Activated T-cell treated with anti-CD3 and anti-CD28 coated beads for 1 hour (primary cell): Measurements from ENCODE around the gene TMEM100.

Source experiments
- DNase-seq: peaks from one replicate; pipeline ENCODE4 v3.0.0-alpha.2; 2020; ENCODE audit warnings: low read depth

The TMEM100 gene

DNA sequence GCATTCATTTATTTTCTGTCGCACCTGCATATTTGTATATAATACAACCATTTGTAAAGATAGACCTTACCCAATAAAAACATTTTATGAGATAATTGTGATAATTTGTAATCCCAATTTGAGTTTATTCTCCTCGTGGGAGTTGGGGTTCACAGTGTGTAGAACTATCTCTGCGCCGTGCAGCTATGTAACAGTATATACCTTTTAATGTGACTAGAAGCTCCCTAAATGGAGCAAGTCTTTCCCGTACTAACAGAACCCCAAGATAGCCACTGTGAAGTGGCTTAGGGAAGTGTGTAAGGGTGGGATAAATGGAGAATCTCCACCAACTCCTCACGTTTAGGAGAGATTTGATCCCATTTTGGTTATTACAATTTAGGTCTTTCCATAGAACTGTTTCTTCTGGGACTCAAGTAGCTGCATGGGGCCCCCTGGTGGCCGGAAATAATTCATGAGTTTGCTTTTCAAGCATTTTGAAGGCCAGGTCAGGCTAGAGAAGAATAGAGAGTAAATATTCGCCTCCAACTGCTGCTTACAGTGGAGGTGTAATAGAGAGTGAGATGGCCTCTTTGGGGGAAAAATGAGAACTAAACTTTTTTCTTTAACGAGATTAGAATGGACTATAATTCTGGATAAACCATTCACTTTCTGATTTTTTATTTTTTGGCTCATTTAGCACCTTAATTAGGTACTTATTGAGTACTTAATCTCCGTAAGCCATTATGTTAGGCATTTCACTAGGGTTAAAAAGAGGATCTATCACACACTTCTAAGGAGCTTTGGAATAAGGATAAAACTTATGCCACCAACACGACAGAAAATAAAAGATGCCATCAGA lies 4.5 kb downstream of the TMEM100 start:
- peak; percentile 57 for DNase-seq

DNA sequence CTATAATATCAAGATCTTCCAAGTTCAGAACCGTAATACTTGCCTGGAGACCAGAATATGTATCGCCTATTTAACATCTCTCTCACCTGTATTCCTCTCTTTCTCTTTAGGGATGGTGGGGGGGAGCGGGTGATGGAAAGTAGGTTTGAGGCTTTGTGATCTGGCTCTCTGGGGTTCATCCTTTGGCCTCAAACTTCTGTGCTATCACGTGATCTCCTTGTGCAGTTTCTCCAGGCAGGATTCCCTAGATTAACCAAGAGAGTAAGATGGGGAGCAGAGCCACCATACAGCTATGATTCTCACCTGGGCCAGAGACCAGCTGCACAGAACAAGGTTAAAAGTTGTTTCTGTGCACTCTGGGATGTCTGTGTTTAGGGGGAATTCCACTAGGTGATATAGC lies 5.2 kb downstream of the TMEM100 start:
- DNase-seq, result no peak

DNA sequence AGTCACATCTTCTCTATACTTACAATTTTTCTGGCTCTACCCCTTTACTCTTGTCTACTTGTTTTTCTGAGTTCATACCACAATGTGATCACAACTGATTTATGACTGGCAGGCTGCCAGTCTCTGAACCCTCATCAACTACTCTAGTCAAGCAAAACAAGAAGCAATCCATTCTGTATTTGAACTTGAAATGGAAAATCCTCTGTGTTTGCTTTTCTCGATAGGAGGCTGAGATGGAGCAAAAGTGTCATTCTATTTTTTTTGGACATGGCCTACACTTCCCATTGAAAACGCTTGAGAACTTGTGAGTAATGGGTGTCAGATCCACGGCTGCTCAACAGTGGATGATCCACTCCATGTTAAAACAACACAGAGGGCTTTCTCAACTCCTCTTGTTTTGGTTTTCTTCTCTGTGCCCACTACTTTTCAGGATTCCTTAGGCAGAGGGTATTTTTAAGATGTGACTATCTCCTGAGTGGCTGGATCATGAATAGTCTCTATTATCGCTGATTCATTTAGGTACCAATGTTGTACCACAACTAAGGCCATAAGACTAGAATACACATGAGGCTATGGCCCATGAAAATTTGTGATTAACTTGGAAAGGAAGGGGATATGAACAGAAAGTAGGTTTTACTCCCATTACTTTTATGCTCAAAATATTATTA lies 11.7 kb downstream of the TMEM100 start:
- DNase-seq, result no peak

DNA sequence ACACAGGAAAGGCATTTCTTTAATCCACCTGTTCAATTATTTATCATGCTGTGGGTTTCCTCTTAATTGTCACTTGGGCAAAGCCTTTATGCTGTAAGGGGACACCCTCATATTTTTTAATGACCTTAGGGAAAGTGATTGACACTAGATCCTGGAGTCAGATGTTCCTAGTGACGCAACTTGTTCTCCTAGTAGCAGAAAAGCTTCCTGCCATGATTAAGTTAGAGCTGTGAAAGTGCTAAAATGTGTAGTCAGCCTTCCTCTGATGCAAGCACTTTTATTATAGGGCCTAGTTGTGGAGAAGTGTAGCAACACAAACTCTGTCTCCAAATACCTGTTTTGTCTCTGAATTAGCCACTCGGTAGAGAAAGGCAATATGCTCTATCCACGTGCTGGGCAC lies 12.3 kb downstream of the TMEM100 start:
- DNase-seq, result no peak

DNA sequence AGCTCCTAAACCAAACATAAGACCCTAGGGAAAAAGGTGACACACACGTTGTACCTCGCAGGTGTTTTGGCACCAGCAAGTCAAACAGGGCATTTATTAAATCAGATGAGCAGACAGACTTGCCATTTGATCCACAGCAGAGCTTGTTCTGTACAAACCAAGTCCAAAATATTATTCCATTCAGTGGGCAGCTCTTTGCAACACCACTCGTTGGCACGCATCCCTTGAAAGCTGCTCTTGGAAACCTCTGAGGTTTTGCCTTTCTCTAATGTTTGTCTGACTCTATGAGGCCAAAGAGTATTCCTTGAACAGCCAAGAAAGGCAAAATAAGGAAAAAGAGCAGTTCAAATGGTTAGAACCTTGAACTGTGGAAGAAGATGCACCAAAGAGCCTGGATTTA lies 12.7 kb downstream of the TMEM100 start:
- DNase-seq, result no peak

DNA sequence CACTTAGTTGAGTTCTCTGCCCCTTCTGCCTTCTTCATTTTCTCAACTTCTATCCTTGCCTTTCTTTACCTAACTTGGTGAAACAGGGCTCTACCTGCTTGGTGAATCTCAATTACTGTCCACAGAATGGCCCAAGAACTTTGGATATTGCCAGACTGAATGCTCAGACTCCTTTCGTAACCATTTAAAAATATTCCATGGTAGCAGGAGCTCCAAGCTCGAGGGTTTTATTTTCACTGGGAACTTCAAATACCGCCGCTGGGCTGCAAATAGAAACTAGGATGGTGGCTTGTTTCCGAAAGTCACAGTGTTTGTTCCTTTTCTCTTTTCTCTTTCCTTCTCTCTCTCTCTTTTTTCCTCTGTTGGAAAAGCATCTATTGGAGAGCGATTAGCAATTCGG lies 13.2 kb downstream of the TMEM100 start:
- no peak for DNase-seq

DNA sequence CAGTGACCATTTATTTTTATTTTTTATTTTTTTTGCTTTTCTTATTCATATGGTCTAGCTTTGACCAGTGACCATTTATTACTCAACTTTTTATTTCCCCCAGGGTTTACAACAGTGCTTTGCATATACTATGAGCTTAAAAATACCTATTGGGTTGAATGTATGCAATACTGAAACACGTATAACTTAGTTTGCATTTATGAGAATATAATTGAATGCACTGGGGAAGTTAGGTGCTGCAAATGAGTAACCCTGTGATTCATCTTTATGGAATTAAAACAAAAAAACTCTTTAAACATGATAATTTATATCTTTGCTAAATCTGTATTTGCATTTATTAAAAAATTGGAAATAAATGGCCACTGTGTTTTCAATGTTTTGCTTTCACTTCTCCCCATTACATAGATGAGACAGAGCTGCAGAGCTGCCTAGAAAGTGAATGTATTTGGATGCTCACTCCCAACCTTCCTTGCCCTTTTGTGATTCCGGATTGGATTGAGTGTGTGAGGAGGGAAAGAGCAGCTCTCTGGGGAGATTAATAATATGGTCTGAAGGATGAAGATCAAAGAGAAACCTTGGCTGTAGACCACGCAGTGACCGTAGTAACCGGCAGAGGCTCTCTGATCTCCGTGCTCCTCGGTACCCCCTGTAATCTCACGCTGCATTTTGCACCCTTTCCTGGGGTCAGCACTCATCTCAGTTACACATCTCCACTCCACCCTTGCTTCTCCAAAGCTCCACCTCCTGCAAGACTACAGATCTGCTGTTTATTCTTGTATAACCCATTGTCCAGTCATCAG lies 14.3 kb downstream of the TMEM100 start:
- DNase-seq, result no peak

DNA sequence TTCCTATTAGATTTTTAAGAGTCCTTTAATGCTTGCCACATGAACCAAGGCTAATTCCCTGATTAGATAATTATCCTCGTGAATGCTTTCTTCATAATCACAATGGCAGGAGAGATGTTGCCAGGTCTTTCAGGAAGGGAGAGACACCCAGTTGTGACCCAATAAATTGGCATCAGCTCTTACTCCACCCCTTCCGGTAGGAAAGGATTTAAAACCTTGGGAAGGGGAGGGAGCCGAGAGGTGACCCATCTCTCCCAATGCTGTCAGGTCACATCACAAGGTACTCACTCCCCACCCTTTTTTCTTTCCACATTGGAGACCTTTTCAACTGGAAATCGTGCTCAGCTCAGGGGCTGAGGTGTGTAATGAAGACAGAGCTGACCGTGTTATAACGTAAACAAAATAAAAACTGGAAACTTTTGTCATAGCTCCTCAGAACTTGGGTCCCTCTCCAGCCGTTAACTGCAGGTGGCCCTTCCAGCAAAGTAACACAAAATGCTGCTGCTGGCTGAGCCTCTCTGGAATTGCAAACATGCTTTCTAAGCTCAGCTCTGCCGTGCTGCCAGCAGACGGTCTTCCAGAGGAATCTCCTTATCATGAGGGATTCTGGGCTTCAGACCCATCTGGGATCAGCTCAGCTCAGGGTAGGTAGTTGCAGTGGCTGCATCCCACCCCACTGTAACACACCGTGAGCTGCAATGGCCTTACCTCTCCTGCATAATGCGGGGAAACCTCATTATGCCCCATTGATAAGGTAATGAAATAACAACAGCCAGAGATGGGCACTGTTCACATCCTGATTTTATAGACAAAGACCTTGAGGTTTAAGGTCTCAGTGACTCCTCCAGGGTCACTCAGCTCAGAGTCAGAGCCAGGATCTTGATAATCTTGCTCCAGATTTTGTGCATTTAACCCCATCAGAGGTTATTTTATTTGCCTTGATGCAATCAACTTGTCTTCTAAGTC lies 15.6 kb downstream of the TMEM100 start:
- DNase-seq, result no peak

DNA sequence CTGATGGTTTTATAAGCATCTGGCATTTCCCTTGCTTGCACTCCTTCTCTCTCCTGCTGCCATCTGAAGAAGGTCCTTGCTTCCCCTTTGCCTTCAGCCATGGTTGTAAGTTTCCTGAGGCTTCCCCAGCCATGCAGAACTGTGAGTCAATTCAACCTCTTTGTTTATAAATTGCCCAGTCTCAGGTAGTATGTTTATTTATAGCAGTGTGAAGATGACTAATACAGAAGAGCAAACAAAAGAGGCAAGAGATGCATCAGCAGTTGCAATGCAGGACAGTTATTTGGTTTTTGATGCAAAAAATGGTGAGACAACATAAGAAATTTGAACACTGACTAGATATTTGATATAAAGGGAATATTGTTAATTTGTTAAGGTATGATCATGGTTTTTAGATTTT lies 16.8 kb downstream of the TMEM100 start:
- no peak for DNase-seq

DNA sequence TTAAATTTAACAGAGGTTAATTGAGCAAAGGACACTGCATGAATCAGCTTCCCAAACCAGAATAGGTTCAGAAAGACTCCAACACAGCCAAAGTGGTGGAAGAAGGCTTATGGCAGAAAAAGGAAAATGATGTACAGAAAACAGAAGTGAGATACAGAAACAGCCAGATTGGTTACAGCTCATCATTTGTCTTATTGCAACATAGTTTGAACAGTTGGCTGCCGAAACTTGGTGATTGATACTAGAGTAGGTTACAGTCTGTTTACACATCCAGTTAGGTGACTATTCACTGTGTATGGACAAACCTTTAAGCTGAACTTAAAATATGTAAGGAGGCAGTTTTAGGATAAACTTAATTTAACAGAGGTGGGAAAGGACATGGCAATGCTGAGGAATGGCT lies 18.3 kb downstream of the TMEM100 start:
- DNase-seq, result no peak

DNA sequence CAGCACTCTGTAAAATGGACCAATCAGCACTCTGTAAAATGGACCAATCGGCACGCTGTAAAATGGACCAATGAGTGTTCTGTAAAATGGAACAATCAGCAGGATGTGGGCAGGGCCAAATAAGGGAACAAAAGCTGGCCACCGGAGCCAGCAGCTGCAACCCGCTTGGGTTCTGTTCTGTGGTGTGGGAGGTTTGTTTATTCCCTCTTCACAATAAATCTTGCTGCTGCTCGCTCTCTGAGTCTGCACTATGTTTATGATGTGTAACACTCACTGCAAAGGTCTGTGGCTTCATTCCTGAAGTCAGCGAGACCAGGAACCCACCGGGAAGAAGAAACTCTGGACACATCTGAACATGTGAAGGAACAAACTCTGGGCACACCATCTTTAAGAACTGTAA lies 20.5 kb downstream of the TMEM100 start:
- no peak for DNase-seq

DNA sequence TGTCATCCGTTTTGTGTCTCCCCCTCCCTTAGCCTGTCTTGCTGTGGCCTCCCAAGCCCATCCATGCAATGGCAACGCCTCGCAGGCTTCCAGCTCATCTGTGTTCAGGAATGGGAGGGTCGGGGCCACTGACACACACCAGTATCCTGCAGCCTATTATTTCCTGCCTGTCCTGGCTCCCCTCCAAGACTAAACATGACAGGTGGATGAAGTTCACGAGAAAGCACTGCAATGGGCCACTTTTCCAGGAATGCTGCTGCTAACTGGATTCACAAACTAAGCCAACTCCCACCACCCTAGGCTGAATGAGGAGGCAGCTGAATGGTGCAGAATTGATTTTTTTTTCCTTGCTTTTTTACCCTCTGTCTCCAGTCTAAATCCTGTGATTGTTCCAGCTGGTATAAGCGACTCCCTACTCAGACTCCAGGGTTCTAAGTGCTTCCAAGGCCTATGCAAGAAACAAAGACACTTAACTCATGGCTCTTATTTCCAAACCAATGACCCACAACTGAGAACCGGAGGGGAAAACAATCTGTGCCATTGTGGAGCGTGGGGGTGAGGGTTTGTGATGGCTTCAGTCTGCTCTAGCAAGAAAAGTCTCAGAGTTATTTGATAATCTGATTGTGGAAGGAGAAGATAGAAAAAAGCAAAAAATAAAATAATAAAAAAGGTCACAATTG lies 23.3 kb downstream of the TMEM100 start:
- no peak for DNase-seq

DNA sequence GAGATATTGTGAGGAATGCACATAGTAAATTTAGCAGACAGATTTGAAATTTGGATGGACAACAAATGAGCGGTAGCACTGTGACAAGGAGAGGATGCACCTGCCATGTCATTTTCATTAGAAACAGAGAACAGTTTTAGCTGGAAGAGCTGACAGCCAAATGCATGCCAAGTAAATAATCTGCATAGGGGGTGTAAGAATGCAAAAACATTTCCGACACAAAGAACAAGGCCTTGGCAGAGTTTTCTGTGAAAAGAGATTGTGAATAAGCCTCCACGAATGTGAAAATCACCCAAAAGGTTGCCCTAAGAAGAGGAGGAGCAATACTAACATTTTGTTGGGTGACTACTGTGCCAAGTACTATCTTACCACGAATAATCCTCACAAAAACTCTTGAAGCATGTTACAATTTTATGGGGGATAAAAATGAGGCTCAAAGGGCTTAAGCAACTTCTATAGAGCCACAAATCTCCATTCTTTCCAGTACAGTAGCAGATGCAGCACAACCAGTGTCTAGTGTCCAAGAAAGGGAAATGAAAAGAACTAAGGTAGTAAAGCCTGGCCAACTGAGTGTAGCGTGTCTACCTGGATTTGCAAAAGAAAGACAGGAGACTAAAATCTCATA lies 28.3 kb downstream of the TMEM100 start:
- DNase-seq, result no peak

DNA sequence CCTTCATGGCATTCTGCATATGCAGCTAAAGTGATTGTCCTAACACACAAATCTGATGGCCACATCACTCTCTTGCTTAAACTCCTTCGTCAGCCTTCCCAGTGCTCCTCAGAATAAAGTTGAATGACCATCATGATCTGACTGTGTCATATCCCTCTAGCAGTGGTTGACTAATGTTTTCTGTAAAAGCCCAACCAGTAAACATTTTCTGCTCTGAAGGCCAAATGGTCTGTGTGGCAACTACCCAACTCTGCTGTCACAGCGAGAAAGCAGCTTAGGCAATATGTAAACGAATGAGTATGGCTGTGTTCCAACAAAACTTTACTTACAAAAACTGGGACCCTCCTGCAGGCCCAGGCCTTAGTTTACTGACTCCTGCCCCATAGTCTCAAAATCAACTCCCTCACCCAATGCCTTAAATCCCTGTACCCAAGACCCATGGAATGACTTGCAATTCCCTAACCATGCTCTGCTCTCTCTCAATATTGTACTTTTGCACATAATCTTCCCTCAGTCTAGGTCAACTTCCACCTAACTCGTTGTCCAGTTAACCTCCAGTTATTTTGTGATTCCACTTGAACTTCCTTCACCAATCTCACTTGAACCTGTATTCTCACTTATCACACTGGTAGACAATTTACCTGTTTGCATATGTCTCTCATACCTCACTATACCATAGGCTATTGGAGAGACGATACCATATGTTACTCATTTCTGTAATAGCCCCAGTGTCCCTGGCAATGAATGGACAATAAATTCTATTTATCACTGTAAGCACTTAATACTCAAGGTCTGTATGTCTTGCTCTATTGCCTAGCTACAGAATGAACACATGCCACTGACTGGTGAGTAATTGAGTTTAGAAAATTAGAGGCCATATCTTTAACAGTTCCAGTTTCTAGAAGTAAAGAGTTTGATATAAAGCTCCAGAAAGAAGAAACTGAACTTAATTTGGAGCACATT lies 29.1 kb downstream of the TMEM100 start:
- no peak for DNase-seq

DNA sequence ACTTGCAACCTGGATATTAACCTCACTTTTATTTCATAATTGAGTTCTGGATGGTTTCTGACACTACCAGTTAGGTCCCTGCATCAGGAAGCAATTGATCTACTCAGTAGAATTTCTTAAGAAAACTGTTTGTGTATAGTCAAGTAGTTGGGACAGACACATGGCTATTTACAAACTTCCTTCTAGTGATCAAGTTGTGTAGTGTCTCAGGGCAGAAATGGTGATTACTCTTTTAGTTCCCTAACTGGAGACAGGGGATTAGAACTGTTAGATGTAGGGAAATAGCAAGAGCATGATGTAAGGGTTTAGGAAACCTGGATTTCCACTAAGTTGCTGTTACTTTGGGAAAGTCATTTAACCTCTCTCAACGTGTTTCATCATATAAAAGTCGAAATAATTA lies 30.4 kb downstream of the TMEM100 start:
- DNase-seq, result no peak

DNA sequence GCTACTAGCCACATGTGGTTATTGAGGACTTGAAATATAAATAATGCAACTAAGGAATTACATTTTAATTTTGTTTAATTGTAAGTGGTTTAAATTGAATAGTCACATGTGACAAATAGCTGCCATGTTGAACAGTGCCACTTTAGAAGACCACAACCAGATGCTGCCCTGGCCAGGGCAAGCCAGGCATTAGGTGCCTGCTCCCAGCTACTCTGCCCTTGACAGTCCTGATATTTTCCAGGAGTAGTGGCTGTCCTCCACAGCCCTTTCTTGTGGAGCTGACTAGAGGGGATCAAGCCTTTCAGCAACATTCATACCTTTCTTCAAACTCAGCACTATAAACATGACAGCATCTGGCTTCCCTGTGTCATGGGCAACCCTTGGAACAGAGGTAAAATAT lies 31.0 kb downstream of the TMEM100 start:
- no peak for DNase-seq

DNA sequence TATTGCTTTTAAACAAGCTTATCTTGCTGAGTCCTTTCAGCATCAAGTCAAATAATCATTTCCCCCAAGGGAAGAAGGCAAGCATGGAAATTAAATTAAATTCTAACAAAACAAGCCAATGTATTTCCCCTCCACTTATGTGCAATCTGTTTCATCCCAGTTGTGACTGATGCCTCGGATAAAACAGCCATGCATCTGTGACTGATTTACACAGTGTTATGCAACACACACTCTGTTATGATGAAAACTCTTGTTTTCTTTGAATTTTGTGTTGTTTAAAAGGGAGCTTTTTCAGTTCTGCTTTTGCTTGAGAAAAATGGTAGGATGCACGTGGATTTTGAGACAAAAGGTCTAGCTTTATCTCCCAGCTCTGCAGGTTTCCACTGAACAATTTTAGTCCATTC lies 32.6 kb downstream of the TMEM100 start:
- no peak for DNase-seq

DNA sequence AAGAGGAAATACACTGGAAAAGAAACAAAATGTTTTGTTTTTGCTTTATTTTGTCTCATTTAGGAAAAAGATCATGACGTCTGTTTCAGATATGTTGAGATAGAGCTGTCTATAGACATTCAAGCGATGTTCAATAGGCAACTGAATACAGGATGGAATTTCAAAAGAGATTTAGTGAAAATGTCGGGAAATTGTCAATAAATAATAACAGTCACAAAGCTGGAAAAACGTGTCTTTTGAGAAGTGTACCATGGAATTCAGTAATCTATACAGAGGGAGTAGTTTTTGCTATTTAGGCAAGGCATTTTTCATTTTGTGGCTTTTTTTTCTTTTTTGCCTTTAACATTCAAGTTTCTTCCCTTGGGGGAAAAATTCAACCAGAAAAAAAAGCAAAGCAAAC lies 33.0 kb downstream of the TMEM100 start:
- DNase-seq, result no peak

DNA sequence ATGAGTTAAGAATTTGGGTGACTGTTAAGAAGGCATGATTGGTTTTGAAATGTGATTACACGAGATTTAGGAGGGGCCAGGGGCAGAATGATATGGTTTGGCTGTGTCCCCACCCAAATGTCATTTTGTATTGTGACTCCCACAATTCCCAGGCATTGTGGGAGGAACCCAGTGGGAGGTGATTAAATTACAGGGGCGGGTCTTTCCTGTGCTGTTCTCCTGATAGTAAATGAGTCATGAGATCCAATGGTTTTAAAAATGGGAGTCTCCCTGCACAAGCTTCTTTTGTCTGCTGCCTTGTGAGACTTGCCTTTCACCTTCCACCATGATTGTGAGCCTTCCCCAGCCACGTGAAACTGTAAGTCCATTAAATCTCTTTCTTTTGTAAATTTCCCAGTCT lies 34.6 kb downstream of the TMEM100 start:
- no peak for DNase-seq

DNA sequence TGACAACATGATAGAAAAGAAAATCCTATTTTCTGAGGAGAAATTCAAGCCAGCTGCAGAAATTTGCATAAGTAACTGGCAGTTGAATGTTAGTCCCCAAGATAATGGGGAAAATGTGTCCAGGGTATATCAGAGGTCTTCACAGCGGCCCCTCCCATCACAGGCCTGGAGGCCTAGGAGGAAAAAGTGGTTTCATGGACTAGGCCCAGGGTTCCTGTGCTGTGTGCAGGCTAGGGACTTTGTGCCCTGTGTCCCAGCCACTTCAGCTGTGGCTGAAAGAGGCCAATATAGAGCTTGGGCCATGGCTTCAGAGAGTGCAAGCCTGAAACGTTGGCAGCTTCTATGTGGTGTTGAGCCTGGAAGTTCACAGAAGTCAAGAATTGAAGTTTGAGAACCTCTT lies 35.6 kb downstream of the TMEM100 start:
- DNase-seq, result no peak
